Smooth muscle cell (in vitro differentiated cells): ENCODE results near the gene SUMF1. TPM values are rescaled to one million over a fixed set of nuclear protein-coding genes. Genes with fewer than 3 reads are reported as not detected.

Experiments used
- DNase-seq: peaks from one replicate; lab custom pipeline; 2025; ENCODE audit not compliant: unreplicated experiment; lab: John Stamatoyannopoulos, UW
- H2AFZ ChIP-seq: fragments of 200-600 bp; sonication (generic); 2 replicates; pipeline ENCODE4 v1.6.0; 2016; ENCODE audit warnings: antibody characterized with exemption, low read depth, mild to moderate bottlenecking
- H3F3A ChIP-seq: fragments of 200-600 bp; sonication (generic); 2 replicates; pipeline ENCODE4 v1.6.0; 2017; ENCODE audit warnings: antibody characterized with exemption, low read depth
- H3K27ac ChIP-seq: fragments of 200-600 bp; sonication (generic); 2 replicates; pipeline ENCODE4 v1.5.1; 2016; ENCODE audit warnings: low read depth, mild to moderate bottlenecking
- H3K27me3 ChIP-seq: fragments of 200-600 bp; sonication (generic); 2 replicates; pipeline ENCODE4 v1.6.1; 2016; ENCODE audit warnings: low read depth, mild to moderate bottlenecking
- H3K36me3 ChIP-seq: fragments of 200-600 bp; sonication (generic); 2 replicates; pipeline ENCODE4 v1.5.1; 2016; ENCODE audit warnings: low read depth
- H3K4me1 ChIP-seq: fragments of 200-600 bp; sonication (generic); 2 replicates; pipeline ENCODE4 v1.5.1; 2016; ENCODE audit warnings: low read depth
- H3K4me2 ChIP-seq: fragments of 200-600 bp; sonication (generic); 2 replicates; pipeline ENCODE4 v1.6.0; 2016; ENCODE audit warnings: mild to moderate bottlenecking
- H3K4me3 ChIP-seq: fragments of 200-600 bp; sonication (generic); 2 replicates; pipeline ENCODE4 v1.5.1; 2016; ENCODE audit warnings: mild to moderate bottlenecking
- H3K79me2 ChIP-seq: fragments of 200-600 bp; sonication (generic); 2 replicates; pipeline ENCODE4 v1.6.0; 2016; ENCODE audit warnings: low read depth, mild to moderate bottlenecking
- H3K9ac ChIP-seq: fragments of 200-600 bp; sonication (generic); 2 replicates; pipeline ENCODE4 v1.6.0; 2016; ENCODE audit warnings: low read depth
- H3K9me3 ChIP-seq: fragments of 200-600 bp; sonication (generic); replicated peaks from 2 replicates; pipeline ENCODE4 v1.5.1; 2016; ENCODE audit warnings: low read depth
- H4K20me1 ChIP-seq: fragments of 200-600 bp; sonication (generic); 2 replicates; pipeline ENCODE4 v1.6.0; 2016; ENCODE audit warnings: low read depth
- WGBS: methylation state at CpG from one replicate; pipeline ENCODE4 v1.1.7; 2016; ENCODE audit warnings: low lambda C conversion rate; 5-methylcytosine and 5-hydroxymethylcytosine counted together
- polyA plus RNA-seq: library from polyadenylated mRNA; unstranded; fragments of >200 nt; fragmentation: Nextera tagmentation; extraction: Ambion mirVana; gene quantifications from 2 replicates; pipeline ENCODE4 v1.2.1, GENCODE V29; 2016
- total RNA-seq: library from RNA; depleted of rRNA; stranded (reverse); fragments of >200 nt; gene quantifications from 2 replicates; pipeline ENCODE4 v1.2.3, GENCODE V29; 2014
- TF ChIP-seq, protein P1 (sequence below): fragments of 200-600 bp; sonication (generic); IDR thresholded peaks from 2 replicates; pipeline ENCODE4 v1.5.1; 2017; ENCODE audit warnings: borderline replicate concordance, mild to moderate bottlenecking, antibody characterized with exemption; ENCODE audit not compliant: insufficient read depth, poor library complexity, severe bottlenecking

SUMF1 gene
- total and polyA plus RNA-seq, 2 experiments from 2014 or later, result 28.3 to 29.5 TPM

DNA sequence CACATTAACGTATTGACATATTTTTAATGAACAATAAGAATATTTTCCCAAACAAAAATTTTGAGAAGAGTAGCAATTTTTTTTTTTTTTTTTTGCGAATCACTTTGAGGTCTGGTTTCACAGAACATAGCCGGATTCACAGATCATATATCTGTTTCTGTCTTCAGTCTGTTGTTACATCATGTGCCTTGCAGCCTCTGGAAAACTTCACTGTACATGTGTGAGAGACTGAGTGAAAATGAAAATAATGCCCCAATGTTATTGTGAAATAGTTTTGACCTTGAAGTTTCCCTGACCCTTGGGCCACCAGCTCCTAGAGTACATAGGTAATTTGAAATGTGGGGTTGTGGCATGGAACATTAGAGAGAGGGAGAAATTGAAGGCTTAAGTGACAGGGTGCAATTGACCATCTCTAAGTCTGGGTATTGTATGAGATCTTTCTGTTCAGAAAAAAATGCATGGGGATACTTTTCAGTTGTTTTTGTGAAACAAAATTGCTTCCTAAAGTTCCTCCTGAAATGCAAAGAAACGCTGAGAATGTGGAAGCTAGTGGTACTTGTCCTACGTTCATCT lies 40.0 kb upstream of the SUMF1 start:
- Histone ChIP-seq H2AFZ (peak overlapping the region; percentile 12), H3F3A (no peaks in the 10 kb centered on the region), H3K27me3 (no peaks in the 10 kb centered on the region), H4K20me1 (no peaks in the 10 kb centered on the region), H3K9ac (no peak overlapping the region), H3K79me2 (no peaks in the 10 kb centered on the region), H3K4me2 (no peak overlapping the region), H3K36me3 (no peaks in the 10 kb centered on the region), H3K9me3 (no peaks in the 10 kb centered on the region), H3K4me1 (peaks cover 19% of the 10 kb centered on the region), H3K4me3 (no peak overlapping the region), H3K27ac (peak overlapping the region; percentile 53)
- TF ChIP-seq, protein P1, sequence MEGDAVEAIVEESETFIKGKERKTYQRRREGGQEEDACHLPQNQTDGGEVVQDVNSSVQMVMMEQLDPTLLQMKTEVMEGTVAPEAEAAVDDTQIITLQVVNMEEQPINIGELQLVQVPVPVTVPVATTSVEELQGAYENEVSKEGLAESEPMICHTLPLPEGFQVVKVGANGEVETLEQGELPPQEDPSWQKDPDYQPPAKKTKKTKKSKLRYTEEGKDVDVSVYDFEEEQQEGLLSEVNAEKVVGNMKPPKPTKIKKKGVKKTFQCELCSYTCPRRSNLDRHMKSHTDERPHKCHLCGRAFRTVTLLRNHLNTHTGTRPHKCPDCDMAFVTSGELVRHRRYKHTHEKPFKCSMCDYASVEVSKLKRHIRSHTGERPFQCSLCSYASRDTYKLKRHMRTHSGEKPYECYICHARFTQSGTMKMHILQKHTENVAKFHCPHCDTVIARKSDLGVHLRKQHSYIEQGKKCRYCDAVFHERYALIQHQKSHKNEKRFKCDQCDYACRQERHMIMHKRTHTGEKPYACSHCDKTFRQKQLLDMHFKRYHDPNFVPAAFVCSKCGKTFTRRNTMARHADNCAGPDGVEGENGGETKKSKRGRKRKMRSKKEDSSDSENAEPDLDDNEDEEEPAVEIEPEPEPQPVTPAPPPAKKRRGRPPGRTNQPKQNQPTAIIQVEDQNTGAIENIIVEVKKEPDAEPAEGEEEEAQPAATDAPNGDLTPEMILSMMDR, result no peak
- WGBS, result 58% methylated on average over 5 of the region's 5 CpGs
- no peak for DNase-seq

DNA sequence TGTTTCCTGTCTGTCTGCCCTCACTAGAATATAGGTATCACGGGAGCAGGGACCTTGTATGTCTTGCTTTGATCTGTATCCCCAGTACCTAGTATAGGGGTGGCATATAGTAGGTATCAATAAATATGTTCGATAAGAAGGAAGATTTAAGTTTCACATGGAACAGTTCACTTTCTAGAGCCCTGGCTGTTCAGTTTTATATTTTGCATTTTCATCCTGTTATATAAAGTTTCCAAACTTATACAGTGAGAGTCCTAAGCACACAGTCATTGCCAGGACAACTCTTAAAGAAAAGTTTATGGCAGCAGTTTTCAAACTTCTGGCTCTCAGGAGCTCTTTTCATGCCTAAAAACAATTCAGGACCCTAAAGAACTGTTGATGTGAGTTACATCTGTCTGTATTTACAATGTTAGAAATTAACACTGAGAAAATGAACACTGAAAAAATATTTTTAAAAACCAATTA lies 39.5 kb upstream of the SUMF1 start:
- H3F3A ChIP-seq, result no peaks in the 10 kb centered on the region
- WGBS, result 80% methylated on average over 2 of the region's 2 CpGs
- H3K4me1 ChIP-seq, result peaks cover 19% of the 10 kb centered on the region
- no peaks in the 10 kb centered on the region for H4K20me1 ChIP-seq
- no peak overlapping the region for H2AFZ ChIP-seq
- no peak overlapping the region for H3K4me2 ChIP-seq
- no peak overlapping the region for H3K4me3 ChIP-seq
- H3K27me3 ChIP-seq, result no peaks in the 10 kb centered on the region
- H3K27ac ChIP-seq, result peak overlapping the region; percentile 53
- H3K9me3 ChIP-seq, result no peaks in the 10 kb centered on the region
- H3K9ac ChIP-seq, result no peak overlapping the region
- H3K36me3 ChIP-seq, result no peaks in the 10 kb centered on the region
- TF ChIP-seq, protein P1, result no peak
- no peak for DNase-seq
- no peaks in the 10 kb centered on the region for H3K79me2 ChIP-seq

DNA sequence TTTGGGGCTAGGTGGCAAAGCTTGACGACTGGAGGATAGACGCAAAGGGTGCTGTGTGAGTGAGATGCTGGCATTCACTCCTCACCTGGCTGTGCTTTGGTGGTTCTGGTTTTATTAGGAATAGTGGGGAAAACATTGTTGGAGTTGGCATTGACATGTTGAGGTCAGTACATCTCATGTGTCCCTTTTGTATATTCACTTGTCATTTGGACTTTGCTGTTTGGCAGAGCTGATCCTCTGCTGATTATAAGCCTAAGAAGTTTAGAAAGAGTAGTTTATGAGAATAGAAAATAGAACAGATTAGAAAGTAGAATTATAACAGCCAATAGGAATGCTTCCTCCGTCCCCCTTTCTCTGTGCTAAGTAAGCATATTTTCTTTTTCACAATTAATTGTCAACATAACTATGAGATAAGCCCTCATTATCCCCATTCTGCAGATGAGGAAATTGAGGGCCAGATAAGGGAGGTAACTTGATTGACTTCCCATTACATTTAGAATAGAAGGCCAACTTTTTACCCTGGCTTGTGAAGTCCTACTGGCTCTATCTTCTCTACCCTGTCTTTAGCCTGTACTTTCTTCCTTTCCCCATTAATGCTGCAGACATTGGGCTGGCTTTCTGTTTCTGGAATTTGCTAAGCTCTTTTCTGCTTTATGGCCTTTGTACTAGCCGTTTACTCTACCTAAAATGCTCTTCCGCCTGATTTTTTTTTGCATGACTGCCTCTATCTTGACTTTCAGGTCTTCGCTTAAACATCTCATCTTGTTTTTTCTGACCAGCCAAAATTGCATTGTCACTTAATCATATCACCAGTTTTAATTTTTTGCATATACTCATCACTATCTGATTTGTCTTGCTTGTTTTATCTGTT lies 38.9 kb upstream of the SUMF1 start:
- TF ChIP-seq, protein P1, result no peak
- no peaks in the 10 kb centered on the region for H3K9me3 ChIP-seq
- H3K27ac ChIP-seq, result peak overlapping the region; percentile 53
- H3K4me1 ChIP-seq, result peaks cover 19% of the 10 kb centered on the region
- H3F3A ChIP-seq, result no peaks in the 10 kb centered on the region
- no peak for DNase-seq
- H3K27me3 ChIP-seq, result no peaks in the 10 kb centered on the region
- H2AFZ ChIP-seq, result peak overlapping the region; percentile 48
- no peaks in the 10 kb centered on the region for H3K79me2 ChIP-seq
- 79% methylated on average over 6 of the region's 6 CpGs for WGBS
- no peak overlapping the region for H3K9ac ChIP-seq
- H3K36me3 ChIP-seq, result no peaks in the 10 kb centered on the region
- no peaks in the 10 kb centered on the region for H4K20me1 ChIP-seq
- H3K4me3 ChIP-seq, result no peak overlapping the region
- no peak overlapping the region for H3K4me2 ChIP-seq
